Measurements from ENCODE around the gene POLN. TPM values are rescaled to one million over a fixed set of nuclear protein-coding genes. Genes with fewer than 3 reads are reported as not detected.

The POLN gene
- total RNA-seq, 1 experiment from 2014 or later: 3.5 TPM

- TF ChIP-seq CREM (CRISPR knock-in tag; IDR thresholded peaks at IDR 0.05): no peak
- TF ChIP-seq USF1 (CRISPR knock-in tag; IDR thresholded peaks at IDR 0.05): no peak
- no peak for TF ChIP-seq KAT7 (CRISPR knock-in tag; IDR thresholded peaks at IDR 0.05; ENCODE audit: borderline replicate concordance)
- TF ChIP-seq JUN (CRISPR knock-in tag; IDR thresholded peaks at IDR 0.05): no peak
These were observed 145.8 kb downstream of the POLN start (continued) for GRCh38 chr4:2096073-2096609.

- Mint-ChIP-seq H3K27me3 (ENCODE audit: low read depth) (peaks cover 9% of the 10 kb centered on the region; the same call in 1 of the 2 replicates), H3K4me3 (no peak overlapping the region), H3K36me3 (peaks cover 7% of the 10 kb centered on the region), H3K9me3 (peaks cover 9% of the 10 kb centered on the region), H3K27ac (no peak overlapping the region), H3K4me1 (no peaks in the 10 kb centered on the region)
- ChIA-PET CTCF (no interaction called here), POLR2A (interaction anchor here (0.9 kb wide), 1 partner anchor 11 kb away, joined by 3 read pairs; no protein-coding TSS in a partner anchor)
- DNase-seq (ENCODE audit: low spot score) (no peak), ATAC-seq (no peak)
- no peak for TF ChIP-seq FOXJ3 (CRISPR knock-in tag; IDR thresholded peaks at IDR 0.05; ENCODE audit: borderline replicate concordance)
- TF ChIP-seq ESRRA (CRISPR knock-in tag; IDR thresholded peaks at IDR 0.05; ENCODE audit: borderline replicate concordance): no peak
- no peak for TF ChIP-seq MLX (CRISPR knock-in tag; IDR thresholded peaks at IDR 0.05)
- TF ChIP-seq PRRX2 (CRISPR knock-in tag; IDR thresholded peaks at IDR 0.05): no peak
- no peak for TF ChIP-seq ARID4B (CRISPR knock-in tag; IDR thresholded peaks at IDR 0.05; ENCODE audit: borderline replicate concordance)
- no peak for TF ChIP-seq ZNF425 (CRISPR knock-in tag; conservative IDR thresholded peaks at IDR 0.05)
- no peak for TF ChIP-seq GRHL2 (CRISPR knock-in tag; IDR thresholded peaks at IDR 0.05; ENCODE audit: insufficient replicate concordance, severe bottlenecking)
- TF ChIP-seq NFATC4 (CRISPR knock-in tag; IDR thresholded peaks at IDR 0.05): no peak
- TF ChIP-seq SP1 (CRISPR knock-in tag; conservative IDR thresholded peaks at IDR 0.05): no peak
- TF ChIP-seq CTCF (IDR thresholded peaks at IDR 0.05): no peak
- TF ChIP-seq ATF1 (CRISPR knock-in tag; IDR thresholded peaks at IDR 0.05): no peak
- TF ChIP-seq MYBL2 (CRISPR knock-in tag; IDR thresholded peaks at IDR 0.05): no peak
- TF ChIP-seq HMGXB4 (CRISPR knock-in tag; IDR thresholded peaks at IDR 0.05): no peak
- TF ChIP-seq TEAD4 (CRISPR knock-in tag; IDR thresholded peaks at IDR 0.05): no peak
- no peak for TF ChIP-seq IRF1 (CRISPR knock-in tag; IDR thresholded peaks at IDR 0.05)
- no peak for TF ChIP-seq ZNF512 (CRISPR knock-in tag; IDR thresholded peaks at IDR 0.05; ENCODE audit: borderline replicate concordance)
These were observed 146.5 kb downstream of the POLN start for GRCh38 chr4:2095236-2096072.

Data from WTC11 (cell line).